ENCODE data around the gene NOL11.
"Not testable (repeated sequence)": the region's sequence is repeated elsewhere in the genome, so short reads cannot be mapped to it uniquely, and the experiment has no call there.

NOL11 gene

DNA sequence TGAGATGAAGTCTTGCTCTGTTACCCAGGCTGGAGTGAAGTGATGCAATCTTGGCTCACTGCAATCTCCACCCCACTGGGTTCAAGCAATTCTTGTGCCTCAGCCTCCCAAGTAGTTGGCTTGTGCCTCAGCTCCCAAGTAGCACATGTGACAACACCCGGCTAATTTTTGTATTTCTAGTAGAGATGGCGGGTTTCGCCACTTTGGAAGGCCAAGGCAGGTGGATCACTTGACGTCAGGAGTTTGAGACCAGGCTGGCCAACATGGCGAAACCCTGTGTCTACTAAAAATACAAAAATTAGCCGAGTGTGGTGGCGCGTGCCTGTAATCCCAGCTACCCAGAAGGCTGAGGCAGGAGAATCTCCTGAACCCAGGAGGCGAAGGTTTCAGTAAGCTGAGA lies 39.0 kb downstream of the NOL11 start:
- DNase-seq = not testable (repeated sequence)

DNA sequence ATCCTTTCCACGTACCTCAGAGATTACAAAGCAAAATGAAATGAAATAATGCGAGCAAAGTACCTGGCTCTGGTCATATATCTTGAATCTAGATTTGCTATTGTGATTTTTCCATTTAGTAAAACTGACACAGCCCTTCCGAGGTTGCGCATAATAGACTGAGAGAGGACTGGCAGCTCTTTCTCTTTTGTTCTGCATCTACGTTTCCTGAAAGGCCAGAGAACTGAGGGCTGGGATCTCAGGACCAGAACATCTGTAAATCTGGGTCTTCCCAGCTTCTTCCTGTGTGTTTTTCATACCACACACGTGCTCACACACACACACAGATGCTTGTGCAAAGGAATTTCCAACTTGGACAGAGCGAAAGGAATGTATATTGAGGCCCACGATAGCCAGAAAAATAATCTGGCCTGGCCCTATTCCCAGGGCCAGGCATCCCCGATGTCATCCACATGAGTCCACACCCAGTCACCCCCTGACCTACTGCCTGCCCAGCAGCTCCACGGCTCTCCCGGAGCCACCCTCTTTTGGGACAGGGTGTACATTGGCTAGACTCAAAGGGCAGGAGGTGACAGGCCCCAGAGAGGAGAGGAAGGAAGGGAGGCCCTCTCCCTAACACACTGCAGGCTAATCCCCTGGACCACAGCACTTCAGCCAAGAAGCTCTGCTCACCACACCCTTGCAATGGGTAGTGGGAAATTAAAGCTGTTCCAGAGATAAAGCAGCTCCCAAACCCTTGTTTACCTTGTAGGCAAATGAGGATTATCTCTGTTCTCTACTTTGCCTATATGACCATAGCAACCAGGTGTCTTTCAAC lies 41.8 kb downstream of the NOL11 start:
- no peak for DNase-seq

DNA sequence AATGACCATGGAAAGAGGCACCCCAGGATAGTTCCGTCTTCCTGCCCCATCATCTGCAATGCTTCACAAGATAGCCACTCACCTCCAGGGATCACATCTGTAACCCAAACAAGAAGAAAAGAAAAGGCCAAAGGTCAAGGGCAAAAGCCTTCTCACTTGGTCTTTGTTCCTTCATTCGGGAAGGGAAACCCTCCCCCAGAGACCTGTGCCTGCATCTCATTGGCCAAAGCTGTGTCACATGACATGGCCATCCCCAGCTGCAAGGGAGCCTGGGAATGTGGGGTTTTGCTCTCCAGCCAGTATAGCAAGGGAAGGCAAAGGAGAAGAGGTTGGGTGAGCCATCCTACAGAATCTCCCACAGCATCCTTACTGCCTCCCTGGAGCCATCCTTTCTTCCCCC lies 47.9 kb downstream of the NOL11 start:
- no peak for DNase-seq

DNA sequence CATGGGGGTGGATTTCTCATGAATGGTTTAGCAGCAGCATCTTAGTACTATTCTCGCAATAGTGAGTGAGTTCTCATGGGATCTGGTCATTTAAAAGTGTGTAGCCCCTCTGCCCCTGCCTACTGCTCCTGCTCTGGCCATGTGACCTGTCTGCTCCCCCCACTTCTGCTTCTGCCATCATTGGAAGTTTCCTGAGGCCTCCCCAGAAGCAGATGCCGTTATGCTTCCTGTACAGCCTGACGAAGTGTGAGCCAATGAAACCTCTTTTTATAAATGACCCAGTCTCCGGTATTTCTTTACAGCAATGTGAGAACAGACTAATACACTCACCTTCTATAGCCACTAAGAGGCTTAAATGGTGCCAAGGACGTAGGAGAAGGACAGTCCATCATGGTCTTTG lies 51.5 kb downstream of the NOL11 start:
- DNase-seq = no peak

DNA sequence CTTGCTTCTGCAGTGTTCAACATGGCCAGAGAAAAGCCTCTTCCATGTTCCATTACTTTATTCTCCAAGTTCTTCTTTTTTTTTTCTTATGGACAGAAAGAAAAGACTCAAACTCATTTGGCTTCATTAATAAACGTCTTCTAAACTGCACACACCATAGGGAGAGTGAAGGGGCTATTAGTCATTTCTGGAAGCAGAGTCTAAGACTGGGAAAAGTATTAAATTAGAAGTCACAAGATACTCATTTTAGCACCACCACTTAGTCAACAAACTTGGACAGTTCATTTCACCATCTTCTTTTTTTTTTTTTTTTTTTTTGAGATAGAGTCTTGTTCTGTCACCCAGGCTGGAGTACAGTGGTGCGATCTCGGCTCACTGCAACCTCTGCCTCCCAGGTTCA lies 52.8 kb downstream of the NOL11 start:
- no peak for DNase-seq

DNA sequence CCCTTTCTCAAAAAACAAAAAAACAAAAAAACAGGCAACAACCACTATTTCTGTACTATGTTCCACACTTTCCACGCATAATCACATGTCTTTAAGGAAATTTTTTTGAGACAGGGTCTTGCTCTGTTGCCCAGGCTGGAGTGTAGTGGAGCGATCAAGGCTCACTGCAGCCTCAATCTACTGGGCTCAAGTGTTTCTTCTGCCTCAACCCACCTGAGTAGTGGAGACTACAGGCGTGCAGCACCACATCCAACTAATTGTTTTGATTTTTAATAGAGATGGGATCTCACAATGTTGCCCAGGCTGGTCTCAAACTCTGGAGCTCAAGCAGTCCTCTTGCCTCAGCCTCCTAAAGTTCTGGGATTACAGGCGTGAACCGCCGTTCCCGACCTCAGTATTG lies 54.9 kb downstream of the NOL11 start:
- DNase-seq = no peak

DNA sequence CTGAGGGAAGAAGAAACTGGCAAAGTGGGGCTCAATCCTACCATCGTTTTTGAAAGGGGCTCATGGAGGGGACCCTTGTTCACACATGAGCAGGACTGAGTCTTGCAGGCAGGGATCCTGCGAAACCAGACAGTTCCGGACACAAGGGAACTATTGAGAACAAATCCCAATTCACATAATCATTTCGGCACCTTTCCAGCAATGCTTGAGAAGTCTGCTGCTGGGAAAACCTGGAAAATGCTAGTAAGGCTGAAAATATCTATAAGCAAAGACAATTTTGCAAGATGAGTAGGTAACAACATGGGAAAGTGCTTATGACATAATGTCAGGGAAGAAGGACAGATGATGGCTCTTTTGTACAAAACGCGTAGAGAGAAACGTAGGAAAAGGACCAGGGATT lies 55.5 kb downstream of the NOL11 start:
- no peak for DNase-seq

DNA sequence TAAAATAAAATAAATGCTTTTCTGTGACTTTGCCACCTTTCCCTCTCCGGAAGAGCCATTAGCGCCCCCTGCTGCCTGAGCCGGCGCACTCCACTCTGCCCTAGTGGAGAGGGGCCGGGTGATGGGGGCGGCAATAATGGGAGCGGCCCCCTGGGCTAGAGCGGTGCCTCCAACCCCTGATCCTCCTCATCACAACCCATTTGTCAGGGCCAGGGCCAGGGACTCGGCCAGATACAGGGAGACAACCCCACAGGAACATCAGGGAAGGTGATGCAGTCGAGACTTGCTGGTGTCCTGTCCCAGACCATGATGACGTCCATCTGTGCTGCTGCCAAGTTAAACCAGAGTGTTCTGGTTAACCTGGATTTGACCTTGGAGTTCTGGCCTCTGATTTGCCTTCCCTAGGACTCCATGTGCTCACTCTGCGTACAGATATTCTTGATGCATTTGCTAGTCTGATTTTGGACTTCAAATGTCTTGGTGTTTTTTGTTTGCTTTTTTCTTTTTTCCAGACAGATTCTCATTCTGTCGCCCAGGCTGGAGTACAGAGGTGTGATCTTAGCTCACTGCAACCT lies 61.4 kb downstream of the NOL11 start:
- DNase-seq = no peak

DNA sequence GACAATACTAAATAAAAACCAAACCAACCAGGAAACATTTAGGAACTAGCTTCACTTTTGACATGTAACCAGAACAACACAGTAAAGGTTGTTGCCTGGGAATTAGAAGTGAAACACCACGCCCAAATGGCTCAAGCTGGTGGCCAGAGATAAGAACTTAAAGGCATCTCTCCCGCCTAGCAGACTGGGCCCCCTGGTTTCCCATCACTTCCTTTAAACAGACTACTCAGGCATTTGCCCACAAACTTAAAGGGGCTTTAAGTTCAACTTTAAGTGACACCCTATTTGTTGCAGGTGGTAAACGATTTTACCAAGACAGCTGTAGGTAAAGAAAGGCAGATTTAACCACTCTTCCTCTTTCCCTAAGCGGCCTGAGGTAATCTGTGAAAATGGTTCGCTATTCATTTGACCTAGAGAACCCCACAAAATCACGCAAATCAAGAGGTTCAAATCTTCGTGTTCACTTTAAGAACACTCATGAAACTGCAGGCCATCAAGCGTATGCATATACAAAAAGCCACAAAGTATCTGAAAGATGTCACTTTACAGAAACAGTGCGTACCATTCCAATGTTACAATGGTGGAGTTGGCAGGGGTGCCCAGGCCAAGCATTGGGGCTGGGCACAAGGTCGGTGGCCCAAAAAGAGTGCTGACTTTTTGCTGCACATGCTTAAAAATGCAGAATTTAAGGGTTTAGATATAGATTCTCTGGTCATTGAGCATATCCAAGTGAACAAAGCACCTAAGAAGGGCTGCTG lies 66.8 kb downstream of the NOL11 start:
- DNase-seq = no peak

DNA sequence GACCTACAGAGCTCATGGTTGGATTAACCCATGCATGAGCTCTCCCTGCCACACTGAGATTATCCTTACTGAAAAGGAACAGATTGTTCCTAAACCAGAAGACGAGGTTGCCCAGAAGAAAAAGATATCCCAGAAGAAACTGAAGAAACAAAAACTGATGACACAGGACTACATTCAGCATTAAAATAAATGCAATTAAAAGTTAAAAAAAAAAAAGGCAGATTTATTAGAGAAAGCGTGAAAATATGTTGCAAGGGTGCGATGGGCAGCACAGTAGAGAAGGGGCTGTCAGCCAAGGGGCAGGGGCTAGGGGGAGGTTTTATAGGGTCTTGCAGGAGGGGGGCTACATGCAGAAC lies 67.4 kb downstream of the NOL11 start:
- no peak for DNase-seq

DNA sequence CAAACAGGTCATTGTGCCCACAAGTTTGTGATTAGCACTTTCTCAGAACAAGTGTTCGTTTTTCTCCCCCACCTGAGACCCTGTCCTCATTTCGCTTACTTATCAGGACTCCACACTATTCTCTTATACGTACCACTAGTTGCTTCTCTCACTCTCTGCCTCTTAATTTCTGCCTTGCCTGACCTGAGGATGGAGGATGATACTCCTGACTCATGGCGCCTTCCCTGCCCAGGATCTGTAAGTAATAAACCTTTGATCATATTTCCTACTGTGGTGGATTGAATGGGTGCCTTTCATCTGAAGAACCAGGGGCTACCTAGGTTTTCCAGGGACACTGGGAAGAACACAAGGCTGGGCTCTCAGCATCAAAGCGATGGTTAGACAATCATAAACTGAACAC lies 67.8 kb downstream of the NOL11 start:
- no peak for DNase-seq

All from midbrain (tissue), 1 donor.